ENCODE results near the gene SGTB.

GRCh38 chr5:65766175-65766574 lies 44.3 kb upstream of the SGTB start:
- TF ChIP-seq CTCF (IDR thresholded peaks at IDR 0.05; ENCODE audit: low read depth, low read length) (no peak), EZH2phosphoT487 (IDR thresholded peaks at IDR 0.05; ENCODE audit: low read depth) (no peak)
